IPS DF 4.7 (cell line): ENCODE data around the gene IGSF5.

Experiments
- DNase-seq: peaks from one replicate; pipeline ENCODE4 v3.0.0-alpha.2; 2013; ENCODE audit warnings: low spot score; ENCODE audit errors: extremely low read depth

Gene IGSF5

DNA sequence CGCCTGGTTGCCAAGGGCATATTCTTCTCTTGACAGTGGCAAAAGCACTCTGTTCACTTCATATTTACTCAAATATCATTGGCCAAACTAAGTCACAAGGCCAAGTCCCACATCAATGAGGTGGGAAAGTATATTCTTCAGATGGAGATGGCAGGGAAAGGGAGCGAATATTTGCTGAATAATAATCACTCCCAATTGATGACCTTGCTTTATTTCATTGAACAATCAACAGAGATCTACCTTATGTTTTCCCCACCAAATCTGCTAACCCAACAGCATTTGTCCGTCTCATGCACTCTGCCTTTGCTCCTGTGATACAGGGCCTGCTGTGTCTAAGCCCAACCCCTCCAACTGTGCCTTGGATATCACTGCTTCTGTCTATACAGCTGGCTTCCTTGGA lies 77.1 kb downstream of the IGSF5 start:
- DNase-seq: no peak

DNA sequence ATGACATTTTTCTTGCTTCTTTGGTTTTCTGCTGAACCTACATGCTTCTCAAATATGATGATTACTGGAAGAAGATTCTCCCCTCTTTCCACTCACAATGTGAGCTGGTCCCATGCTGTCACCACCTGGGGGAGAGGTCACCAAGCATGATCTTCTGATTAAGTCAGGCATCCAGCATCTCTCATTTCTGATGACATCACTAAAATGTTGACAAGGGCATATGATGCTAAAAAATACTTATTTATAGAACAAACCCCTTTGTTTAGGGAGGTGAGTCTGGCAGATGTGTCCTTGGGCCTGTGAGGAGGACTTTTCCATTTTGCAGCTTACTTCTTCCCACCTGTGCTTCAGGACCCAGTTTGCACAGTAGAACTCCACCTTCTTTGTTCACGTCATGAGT lies 80.3 kb downstream of the IGSF5 start:
- no peak for DNase-seq

DNA sequence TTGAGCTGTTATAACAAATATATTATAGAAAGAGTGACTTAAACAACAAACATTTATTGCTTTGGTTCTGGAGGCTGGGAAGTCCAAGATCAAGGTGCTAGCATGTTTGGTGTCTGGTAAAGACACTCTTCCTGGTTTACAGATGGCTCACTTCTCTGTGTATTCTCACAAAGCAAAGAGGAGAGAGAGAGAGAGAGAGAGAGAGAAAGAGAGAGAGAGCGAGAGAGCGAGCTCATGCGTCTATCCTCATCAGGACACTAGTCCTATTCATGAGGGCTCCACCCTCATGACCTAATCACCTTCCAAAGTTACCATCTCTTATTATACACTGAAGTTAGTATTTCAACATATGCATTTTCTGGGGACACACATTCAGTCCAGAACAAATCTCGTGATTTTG lies 89.6 kb downstream of the IGSF5 start:
- no peak for DNase-seq

DNA sequence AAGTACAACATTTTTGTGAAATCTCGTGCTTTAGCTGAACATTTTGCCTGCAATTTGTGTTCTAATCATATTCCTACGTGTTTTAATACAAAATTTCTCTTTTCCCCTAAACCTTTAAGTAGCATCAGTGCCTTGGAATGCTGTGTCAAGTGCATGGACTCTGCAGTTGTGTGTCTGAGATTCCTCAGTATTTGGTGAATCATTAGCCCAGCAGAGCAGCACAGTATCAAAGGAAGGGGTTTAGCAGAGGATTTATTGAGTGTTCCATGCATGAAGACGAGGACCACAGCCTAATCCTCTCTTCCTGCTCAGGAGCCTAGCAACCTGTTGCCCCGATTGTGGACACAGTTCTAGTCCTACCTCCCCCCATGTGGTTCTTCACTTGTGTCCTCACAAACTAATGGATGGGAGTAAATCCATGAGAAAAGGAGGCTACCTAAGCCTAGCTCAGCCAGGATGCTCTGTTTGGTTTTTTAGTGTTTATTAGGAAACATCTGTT lies 92.9 kb downstream of the IGSF5 start:
- DNase-seq: no peak

- no peak for DNase-seq
Measured at GRCh38 chr21:39840373-39841097, 95.6 kb downstream of the IGSF5 start.

- DNase-seq: no peak
Measured at GRCh38 chr21:39842741-39843459, 97.9 kb downstream of the IGSF5 start.

DNA sequence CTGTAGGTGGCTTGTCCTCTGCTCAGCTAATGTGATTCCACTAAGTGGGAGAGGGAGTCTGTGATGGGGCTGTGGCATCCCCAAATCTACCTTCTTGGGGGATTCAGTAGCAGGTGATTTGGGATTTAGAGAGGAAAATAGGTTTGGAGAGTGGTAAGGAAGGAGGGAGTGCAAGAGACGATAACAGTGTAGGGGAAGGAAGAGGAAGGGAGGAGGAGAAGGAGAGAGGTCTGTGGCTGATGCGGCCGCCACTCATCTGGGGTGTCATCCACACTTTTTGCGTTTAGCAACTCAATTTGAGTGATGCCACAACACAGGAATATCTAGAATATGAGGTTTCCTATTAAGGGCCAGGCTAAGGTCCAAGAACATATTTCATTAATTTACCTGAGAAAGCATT lies 98.5 kb downstream of the IGSF5 start:
- no peak for DNase-seq

- DNase-seq: no peak
Measured at GRCh38 chr21:39843916-39844315, 98.9 kb downstream of the IGSF5 start.

DNA sequence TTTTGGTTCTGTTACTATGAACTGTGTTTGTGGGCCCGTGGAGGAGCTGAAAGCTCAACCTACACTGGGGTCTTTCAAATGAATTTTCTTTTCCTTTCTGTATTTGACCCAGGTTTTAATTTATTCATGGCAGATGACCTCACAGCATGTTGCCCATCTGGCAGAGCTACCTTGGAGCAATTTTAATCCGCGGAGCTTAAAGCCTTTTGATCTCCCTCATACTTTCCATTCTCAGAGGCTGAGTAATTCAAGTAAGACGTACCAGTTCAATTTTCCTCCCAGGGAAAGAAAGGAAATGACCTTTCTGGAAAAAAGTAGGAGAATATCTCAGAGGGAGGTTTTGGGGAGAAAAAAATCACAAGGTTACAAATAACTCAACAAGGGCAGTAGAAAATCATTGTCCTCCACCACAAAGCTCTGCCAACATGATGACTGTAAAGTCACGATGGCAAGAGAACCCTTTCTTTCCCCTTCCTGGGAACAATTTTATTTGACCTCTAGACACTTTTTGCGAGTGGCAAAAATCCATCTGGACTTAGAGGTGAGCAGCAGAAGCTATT lies 100.7 kb downstream of the IGSF5 start:
- no peak for DNase-seq

DNA sequence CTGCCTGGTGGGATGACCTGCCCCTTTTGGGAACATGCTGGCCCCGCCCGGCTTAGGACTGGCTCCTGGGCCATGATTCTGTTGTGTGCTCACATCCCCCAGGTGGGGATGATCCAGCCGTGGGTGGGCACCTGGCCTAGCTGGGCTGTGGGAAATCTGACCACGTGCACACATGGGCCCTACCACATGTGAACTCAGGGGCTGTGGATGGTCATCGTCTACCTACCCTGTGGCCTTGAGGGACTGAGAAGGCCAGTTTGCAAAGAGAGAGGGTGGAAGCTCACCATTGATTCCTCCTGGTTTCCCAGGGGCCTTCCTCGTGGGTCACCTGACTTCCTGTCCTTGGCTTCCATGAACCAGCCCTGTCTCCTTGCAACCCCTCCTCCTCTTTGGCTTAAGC lies 102.9 kb downstream of the IGSF5 start:
- DNase-seq: no peak

- no peak for DNase-seq
Measured at GRCh38 chr21:39849014-39849655, 104.2 kb downstream of the IGSF5 start.

DNA sequence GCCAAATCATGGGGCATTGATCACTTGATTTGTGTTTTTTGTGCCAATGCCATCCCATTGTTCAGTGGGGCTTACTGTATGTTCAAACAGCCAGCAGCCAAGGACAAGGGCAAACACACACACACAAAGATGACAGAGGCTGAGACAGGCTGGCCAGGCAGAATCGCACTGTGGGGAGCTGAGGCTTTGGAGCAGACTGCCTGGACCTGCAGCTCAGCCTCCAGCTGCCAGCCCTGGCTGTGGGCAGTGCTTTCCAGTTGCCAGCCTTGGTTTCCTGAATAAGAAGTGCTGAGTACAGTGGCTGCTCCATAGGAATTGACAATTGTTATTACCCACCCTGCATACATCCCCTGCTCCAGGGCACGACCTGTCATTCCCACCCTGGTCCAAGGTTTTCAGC lies 105.3 kb downstream of the IGSF5 start:
- DNase-seq: no peak

GRCh38 chr21:39851002-39851618 lies 106.1 kb downstream of the IGSF5 start:
- no peak for DNase-seq
